H1 (cell line): ENCODE measurements around the gene BTBD9. TPM values are rescaled to one million over a fixed set of nuclear protein-coding genes. Genes with fewer than 3 reads are reported as not detected.

Experiments used
- CBX5 ChIP-seq: fragments of 300-800, 300-1000 bp; sonication (generic); IDR thresholded peaks from 2 replicates; pipeline ENCODE4 v1.7.1; 2016; ENCODE audit warnings: antibody characterized with exemption, low read length, low read depth
- CBX8 ChIP-seq: fragments of 300-800, 300-1000 bp; sonication (generic); IDR thresholded peaks from 2 replicates; pipeline ENCODE4 v1.7.1; 2016; ENCODE audit warnings: low read depth, low read length, borderline replicate concordance
- CHD1 ChIP-seq: IDR thresholded peaks from 2 replicates; pipeline ENCODE4 v1.6.1; 2012; ENCODE audit warnings: low read depth, low read length, improper control_type of control experiment
- KDM5A ChIP-seq: fragments of 200-600 bp; IDR thresholded peaks from 2 replicates; pipeline ENCODE4 v1.7.1; 2012; ENCODE audit warnings: mild to moderate bottlenecking, low read length, inconsistent platforms, mixed read lengths
- POLR2AphosphoS5 ChIP-seq: IDR thresholded peaks from 2 replicates; pipeline ENCODE4 v1.6.1; 2011; ENCODE audit warnings: low read depth, low read length
- POU5F1 ChIP-seq: IDR thresholded peaks from 2 replicates; pipeline ENCODE4 v1.6.1; 2011; ENCODE audit warnings: low read depth, mild to moderate bottlenecking, low read length, moderate library complexity
- USF2 ChIP-seq: IDR thresholded peaks from 2 replicates; pipeline ENCODE4 v1.6.1; 2011; ENCODE audit warnings: low read length, improper control_type of control experiment
- polyA plus RNA-seq, 7 experiments: library from polyadenylated mRNA; depleted of rRNA in 3 of 7; stranded (reverse) in 5 of 7; unstranded in 2 of 7; fragments of >200 nt in 5 of 7; fragments of 200-250 nt in 2 of 7; gene quantifications; 1 replicate in 5 of 7; 2 replicates in 1 of 7; 4 replicates in 1 of 7; pipeline versions ENCODE4 v1.2.1 to v1.2.3, GENCODE V29; 2011 to 2013; ENCODE audit warnings: missing spikeins in 2 of 7, mixed read lengths in 2 of 7
- total RNA-seq: library from RNA; stranded (reverse); fragmentation: NEBNext Ultra II Directional; extraction: Animal tissue kit (Norgen Biotek cat#: 25700); gene quantifications from 2 replicates; pipeline ENCODE4 v1.2.1, GENCODE V29; 2021

The BTBD9 gene
- total and polyA plus RNA-seq, 2 of the 8 experiments (the other 6 are each of a cell fraction or from before 2014, with no cell fraction given) = 0.92 to 4.1 TPM

- TF ChIP-seq USF2 = no peak
- no peak for TF ChIP-seq POU5F1
- TF ChIP-seq KDM5A = no peak
- no peak for TF ChIP-seq CHD1
- TF ChIP-seq POLR2AphosphoS5 = no peak
- TF ChIP-seq CBX8 = no peak
- no peak for TF ChIP-seq CBX5
- TF ChIP-seq, all 59 proteins: peak for 0
Observed at GRCh38 chr6:38161754-38162492, 477.8 kb downstream of the BTBD9 start (continued).
